Skeletal muscle satellite cell (primary cell): Measurements from ENCODE around the gene CLEC2B.

Experiments used
- H3K27me3 ChIP-seq: 2 replicates; pipeline ENCODE4 v1.7.0; 2013; ENCODE audit warnings: low read length; ENCODE audit not compliant: control insufficient read depth, insufficient read depth
- H3K36me3 ChIP-seq: 2 replicates; pipeline ENCODE4 v1.7.0; 2013; ENCODE audit warnings: mild to moderate bottlenecking, control low read depth, low read length; ENCODE audit not compliant: insufficient read depth
- H3K4me1 ChIP-seq: 2 replicates; pipeline ENCODE4 v1.7.0; 2013; ENCODE audit warnings: low read length; ENCODE audit not compliant: control insufficient read depth, insufficient read depth
- H3K4me2 ChIP-seq: 2 replicates; pipeline ENCODE4 v1.7.0; 2013; ENCODE audit warnings: mild to moderate bottlenecking, low read length
- H3K4me3 ChIP-seq: 2 replicates; pipeline ENCODE4 v1.7.0; 2013; ENCODE audit warnings: low read length
- H3K9ac ChIP-seq: 2 replicates; pipeline ENCODE4 v1.7.0; 2013; ENCODE audit warnings: mild to moderate bottlenecking, low read depth, low read length, moderate library complexity
- H3K9me3 ChIP-seq: replicated peaks from 2 replicates; pipeline ENCODE4 v1.7.0; 2013; ENCODE audit warnings: mild to moderate bottlenecking, control low read depth, low read length

CLEC2B gene

DNA sequence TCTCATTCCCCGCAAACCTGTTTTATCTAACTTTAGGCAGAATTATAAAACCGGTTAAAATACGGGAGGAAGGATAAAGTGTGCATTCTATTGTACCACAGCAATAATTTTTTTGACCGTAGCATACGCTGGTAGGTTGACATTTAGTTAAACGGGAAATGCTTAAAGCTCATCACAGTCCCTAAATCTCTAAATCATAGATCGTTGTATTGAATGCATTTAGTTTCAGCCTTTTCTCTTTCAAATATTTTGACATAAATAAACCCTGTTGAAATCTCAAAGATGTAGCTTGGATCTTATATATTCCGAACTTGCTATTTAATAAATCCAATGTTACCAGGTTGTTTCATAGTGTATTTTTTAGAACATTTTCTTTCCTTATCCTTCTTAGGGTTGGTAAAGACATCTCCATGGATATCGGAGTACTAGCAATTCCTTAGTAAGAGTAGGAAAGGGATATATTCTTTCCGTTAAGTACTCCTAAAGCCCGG, 798 bp downstream of the CLEC2B start:
- Histone ChIP-seq H3K4me3 (peak overlapping the region; percentile 69), H3K36me3 (no peaks in the 10 kb centered on the region), H3K4me2 (peak overlapping the region; percentile 85), H3K9ac (peak overlapping the region; percentile 80), H3K4me1 (no peaks in the 10 kb centered on the region), H3K9me3 (no peaks in the 10 kb centered on the region), H3K27me3 (no peaks in the 10 kb centered on the region)

- Histone ChIP-seq H3K4me2 (peak overlapping the region; percentile 50), H3K9ac (peak overlapping the region; percentile 80), H3K36me3 (no peaks in the 10 kb centered on the region), H3K9me3 (no peaks in the 10 kb centered on the region), H3K4me3 (peak overlapping the region; percentile 40), H3K4me1 (no peaks in the 10 kb centered on the region), H3K27me3 (no peaks in the 10 kb centered on the region)
Measured at GRCh38 chr12:9867531-9867930, 1.6 kb downstream of the CLEC2B start.

- Histone ChIP-seq H3K9ac (peak overlapping the region; percentile 80), H3K4me3 (peak overlapping the region; percentile 40), H3K36me3 (no peaks in the 10 kb centered on the region), H3K4me1 (no peaks in the 10 kb centered on the region), H3K27me3 (no peaks in the 10 kb centered on the region), H3K9me3 (no peaks in the 10 kb centered on the region), H3K4me2 (peak overlapping the region; percentile 50)
Measured at GRCh38 chr12:9866860-9867269, 2.3 kb downstream of the CLEC2B start.

- no peaks in the 10 kb centered on the region for H3K4me1 ChIP-seq
- no peak overlapping the region for H3K9ac ChIP-seq
- H3K27me3 ChIP-seq = no peaks in the 10 kb centered on the region
- peak overlapping the region; percentile 14 for H3K4me2 ChIP-seq
- no peak overlapping the region for H3K4me3 ChIP-seq
- no peaks in the 10 kb centered on the region for H3K9me3 ChIP-seq
- H3K36me3 ChIP-seq = no peaks in the 10 kb centered on the region
Measured at GRCh38 chr12:9864913-9865675, 4.1 kb downstream of the CLEC2B start.

- H3K36me3 ChIP-seq = no peaks in the 10 kb centered on the region
- no peak overlapping the region for H3K4me2 ChIP-seq
- H3K4me3 ChIP-seq = no peak overlapping the region
- no peaks in the 10 kb centered on the region for H3K27me3 ChIP-seq
- no peak overlapping the region for H3K9ac ChIP-seq
- no peaks in the 10 kb centered on the region for H3K9me3 ChIP-seq
- H3K4me1 ChIP-seq = no peaks in the 10 kb centered on the region
Measured at GRCh38 chr12:9858135-9858534, 11.0 kb downstream of the CLEC2B start.

DNA sequence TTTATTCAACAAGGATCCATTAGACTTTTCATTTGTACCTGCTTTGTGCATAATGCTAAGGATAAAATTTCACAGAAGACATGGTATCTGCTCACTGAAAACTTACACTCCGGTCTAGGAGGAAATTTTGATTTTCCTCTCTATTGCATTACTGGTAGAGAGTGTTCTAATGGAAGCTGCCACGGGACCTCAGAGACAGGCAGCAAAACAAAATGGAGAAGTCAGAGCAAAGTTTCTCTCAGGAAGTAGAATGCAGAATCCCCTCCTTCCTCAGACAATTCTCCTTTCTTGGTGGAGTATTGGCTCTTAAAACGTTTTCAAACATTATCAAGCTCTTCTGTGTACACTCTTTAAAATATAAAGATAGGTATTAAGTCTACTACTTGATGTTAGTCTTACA, 12.3 kb downstream of the CLEC2B start:
- H3K4me3 ChIP-seq = no peak overlapping the region
- H3K9me3 ChIP-seq = no peaks in the 10 kb centered on the region
- H3K27me3 ChIP-seq = no peaks in the 10 kb centered on the region
- no peak overlapping the region for H3K9ac ChIP-seq
- H3K36me3 ChIP-seq = no peaks in the 10 kb centered on the region
- no peaks in the 10 kb centered on the region for H3K4me1 ChIP-seq
- no peak overlapping the region for H3K4me2 ChIP-seq

DNA sequence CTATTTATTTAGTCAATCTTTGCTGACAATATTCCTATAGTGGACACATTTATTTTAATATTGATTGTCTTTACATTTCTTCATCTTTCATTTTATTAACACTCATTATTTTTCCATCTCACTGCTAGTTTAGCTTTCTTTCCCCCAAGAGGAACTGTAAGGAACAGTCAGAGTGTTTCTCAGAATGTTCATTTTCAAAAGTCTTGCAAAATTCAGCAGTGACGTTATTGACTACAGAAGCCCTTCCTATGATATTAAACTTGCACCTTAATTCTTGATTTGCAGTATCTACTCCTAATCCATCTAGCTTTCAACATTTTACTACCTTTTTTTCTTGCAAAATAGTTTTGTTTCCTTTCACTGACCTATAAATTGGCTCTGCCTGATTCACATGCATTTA, 13.0 kb downstream of the CLEC2B start:
- H3K4me2 ChIP-seq = no peak overlapping the region
- H3K27me3 ChIP-seq = no peaks in the 10 kb centered on the region
- H3K4me1 ChIP-seq = no peaks in the 10 kb centered on the region
- no peaks in the 10 kb centered on the region for H3K9me3 ChIP-seq
- no peak overlapping the region for H3K9ac ChIP-seq
- H3K36me3 ChIP-seq = no peaks in the 10 kb centered on the region
- no peak overlapping the region for H3K4me3 ChIP-seq

DNA sequence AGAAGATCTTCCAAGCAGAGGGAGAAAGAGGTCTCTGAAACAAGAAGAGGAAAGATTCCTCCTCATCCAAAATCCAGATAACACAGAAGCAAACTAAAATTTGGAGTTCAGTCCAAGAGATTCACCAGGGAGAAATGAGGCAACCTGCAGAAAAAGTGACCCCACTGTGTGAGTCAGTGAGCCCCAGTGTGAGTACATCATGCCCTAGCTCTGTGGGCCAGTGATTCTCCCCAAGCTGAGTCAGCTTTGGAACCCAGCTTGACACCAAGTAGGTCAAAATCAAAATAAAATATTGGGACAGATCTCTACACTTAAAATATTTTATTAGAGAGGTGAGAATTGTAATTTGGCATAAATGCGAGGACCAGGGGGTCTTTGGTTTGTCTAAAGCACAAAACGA, 17.2 kb downstream of the CLEC2B start:
- Histone ChIP-seq H3K9me3 (no peaks in the 10 kb centered on the region), H3K4me2 (no peak overlapping the region), H3K9ac (no peak overlapping the region), H3K27me3 (no peaks in the 10 kb centered on the region), H3K4me1 (no peaks in the 10 kb centered on the region), H3K36me3 (no peaks in the 10 kb centered on the region), H3K4me3 (no peak overlapping the region)

DNA sequence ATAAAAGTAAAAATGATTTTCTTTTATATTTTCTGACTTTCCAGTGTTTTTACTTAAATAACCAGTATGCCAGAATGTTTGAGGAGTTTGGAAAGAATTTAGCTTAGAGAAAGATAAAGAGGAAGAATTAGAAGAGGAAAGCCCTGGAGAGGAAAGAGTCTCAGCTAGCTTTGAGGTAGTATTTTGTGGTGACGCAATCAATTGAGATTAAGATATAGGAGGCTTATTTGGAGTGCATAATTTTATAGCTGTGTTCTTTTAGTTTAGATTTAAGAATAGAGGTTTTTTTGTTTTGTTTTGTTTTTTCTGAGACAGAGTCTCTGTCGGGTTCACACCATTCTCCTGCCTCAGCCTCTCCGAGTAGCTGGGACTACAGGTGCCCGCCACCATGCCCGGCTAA, 18.1 kb downstream of the CLEC2B start:
- H3K4me2 ChIP-seq = no peak overlapping the region
- H3K9ac ChIP-seq = no peak overlapping the region
- no peaks in the 10 kb centered on the region for H3K36me3 ChIP-seq
- H3K27me3 ChIP-seq = no peaks in the 10 kb centered on the region
- H3K4me1 ChIP-seq = no peaks in the 10 kb centered on the region
- no peaks in the 10 kb centered on the region for H3K9me3 ChIP-seq
- H3K4me3 ChIP-seq = no peak overlapping the region

DNA sequence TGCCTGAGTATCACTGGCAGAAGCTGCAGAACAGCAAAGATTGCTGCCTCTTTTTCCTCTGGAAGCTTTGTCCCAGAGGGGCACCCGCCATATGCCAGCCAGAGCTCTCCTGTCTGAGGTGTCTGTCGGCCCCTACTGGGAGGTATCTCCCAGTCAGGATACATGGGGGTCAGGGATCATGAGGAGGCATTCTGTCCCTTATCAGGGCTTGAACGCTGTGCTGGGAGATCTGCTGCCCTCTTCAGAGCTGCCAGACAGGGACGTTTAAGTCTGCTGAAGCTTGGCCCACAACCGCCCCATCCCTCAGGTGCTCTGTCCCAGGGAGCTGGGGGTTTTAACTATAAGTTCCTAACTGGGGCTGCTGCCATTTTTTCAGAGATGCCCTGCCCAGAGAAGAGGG, 20.3 kb downstream of the CLEC2B start:
- H3K4me1 ChIP-seq = no peaks in the 10 kb centered on the region
- H3K4me2 ChIP-seq = no peak overlapping the region
- no peak overlapping the region for H3K4me3 ChIP-seq
- H3K27me3 ChIP-seq = no peaks in the 10 kb centered on the region
- H3K9ac ChIP-seq = no peak overlapping the region
- no peaks in the 10 kb centered on the region for H3K9me3 ChIP-seq
- no peaks in the 10 kb centered on the region for H3K36me3 ChIP-seq

DNA sequence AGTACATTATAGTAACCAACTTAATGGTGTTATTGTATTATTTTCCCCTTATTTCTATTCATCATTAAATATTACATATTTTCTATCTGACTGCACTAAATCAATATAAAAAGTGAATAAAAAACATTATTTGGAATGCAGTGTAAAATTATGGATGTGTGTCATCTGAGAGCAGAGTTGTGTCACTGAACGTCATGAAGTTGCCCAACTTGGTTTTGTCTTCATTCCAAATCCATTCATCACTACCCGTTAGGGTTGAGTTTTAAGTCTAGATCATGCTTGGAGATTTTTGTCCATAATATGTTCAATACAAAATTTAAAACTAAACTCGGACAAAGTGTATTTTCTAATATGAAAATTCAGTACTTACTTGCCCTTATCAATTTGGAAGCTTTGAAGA, 25.7 kb downstream of the CLEC2B start:
- Histone ChIP-seq H3K4me2 (no peak overlapping the region), H3K9me3 (no peaks in the 10 kb centered on the region), H3K4me1 (no peaks in the 10 kb centered on the region), H3K9ac (no peak overlapping the region), H3K4me3 (no peak overlapping the region), H3K27me3 (no peaks in the 10 kb centered on the region), H3K36me3 (no peaks in the 10 kb centered on the region)

DNA sequence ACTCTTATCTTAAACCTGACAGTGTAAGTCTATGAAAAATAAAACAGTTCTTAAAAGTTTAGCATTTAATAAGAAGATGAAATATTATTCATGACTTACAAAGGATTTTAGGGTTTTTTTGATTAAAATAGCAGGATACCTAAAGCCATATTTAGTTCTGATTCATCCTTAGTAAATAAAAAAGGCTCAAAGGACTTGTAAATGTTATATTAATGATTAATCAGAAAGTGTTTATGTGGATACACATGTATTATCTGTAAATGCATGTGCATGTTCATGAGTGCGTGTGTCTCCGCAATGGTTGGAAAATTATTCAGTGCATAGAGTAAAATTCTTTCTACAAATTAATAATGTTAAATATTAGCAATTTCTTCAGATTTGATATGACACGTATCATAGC, 37.4 kb downstream of the CLEC2B start:
- Histone ChIP-seq H3K36me3 (no peaks in the 10 kb centered on the region), H3K4me3 (no peak overlapping the region), H3K27me3 (no peaks in the 10 kb centered on the region), H3K4me1 (no peaks in the 10 kb centered on the region), H3K9ac (no peak overlapping the region), H3K9me3 (no peaks in the 10 kb centered on the region), H3K4me2 (no peak overlapping the region)
